MCF 10A (cell line): ENCODE measurements around the gene MTOR. TPM values are rescaled to one million over a fixed set of nuclear protein-coding genes. Genes with fewer than 3 reads are reported as not detected.
"Not testable (repeated sequence)": the region's sequence is repeated elsewhere in the genome, so short reads cannot be mapped to it uniquely, and the experiment has no call there.

ENCODE experiments used
- BruUV-seq: library from RNA; stranded (reverse); fragments of 400-500 nt; replicated peaks from 2 replicates; lab custom pipeline; 2021; lab: Mats Ljungman, UMichigan
- CTCF ChIA-PET: fragments of 300-600 bp; sonication (Branson Sonifier 250); formaldehyde crosslinking; extraction: SDS; loops from one replicate; lab custom pipeline; 2021; ENCODE audit warnings: antibody characterized with exemption, inconsistent platforms; lab: Yijun Ruan, JAX
- POLR2A ChIA-PET: fragments of 300-600, 350-650 bp; sonication (Branson Sonifier 250); formaldehyde crosslinking; extraction: SDS; loops from one replicate; lab custom pipeline; 2020; ENCODE audit warnings: antibody characterized with exemption, inconsistent platforms; lab: Yijun Ruan, JAX
- DNase-seq: peaks from one replicate; pipeline ENCODE4 v3.0.0-alpha.2; 2018; ENCODE audit not compliant: unreplicated experiment
- H3K27ac Mint-ChIP-seq: one replicate; pipeline ENCODE4 v1.8.0; 2022; ENCODE audit warnings: mild to moderate bottlenecking, low read depth, mixed read lengths; ENCODE audit not compliant: unreplicated experiment
- H3K27me3 Mint-ChIP-seq: one replicate; pipeline ENCODE4 v1.8.0; 2022; ENCODE audit warnings: mixed read lengths; ENCODE audit not compliant: insufficient read depth, unreplicated experiment
- H3K36me3 Mint-ChIP-seq: one replicate; pipeline ENCODE4 v1.8.0; 2022; ENCODE audit warnings: mild to moderate bottlenecking, moderate library complexity, mixed read lengths; ENCODE audit not compliant: insufficient read depth, unreplicated experiment
- H3K4me1 Mint-ChIP-seq: one replicate; pipeline ENCODE4 v1.8.0; 2022; ENCODE audit warnings: mixed read lengths; ENCODE audit not compliant: insufficient read depth, unreplicated experiment
- H3K4me3 Mint-ChIP-seq: one replicate; pipeline ENCODE4 v1.8.0; 2022; ENCODE audit warnings: mild to moderate bottlenecking, moderate library complexity, mixed read lengths; ENCODE audit not compliant: unreplicated experiment
- H3K9me3 Mint-ChIP-seq: one replicate; pipeline ENCODE4 v1.8.0; 2022; ENCODE audit warnings: mixed read lengths; ENCODE audit not compliant: unreplicated experiment
- intact Hi-C: fragments of 100-400 bp; cut with micrococcal nuclease; formaldehyde crosslinking; loops from 2 replicates; pipeline ENCODE4 v1.14.1; 2022
- total RNA-seq: library from RNA; stranded (reverse); gene quantifications from 2 replicates; pipeline ENCODE4 v1.2.3, GENCODE V29; 2022
- TF ChIP-seq, protein P1 (sequence below): fragments of 200-600 bp; IDR thresholded peaks from one replicate; pipeline ENCODE4 v1.8.0; 2022; ENCODE audit warnings: antibody characterized with exemption, mild to moderate bottlenecking; ENCODE audit not compliant: unreplicated experiment

MTOR gene
- total RNA-seq, 1 experiment from 2014 or later, result 45.9 TPM

DNA sequence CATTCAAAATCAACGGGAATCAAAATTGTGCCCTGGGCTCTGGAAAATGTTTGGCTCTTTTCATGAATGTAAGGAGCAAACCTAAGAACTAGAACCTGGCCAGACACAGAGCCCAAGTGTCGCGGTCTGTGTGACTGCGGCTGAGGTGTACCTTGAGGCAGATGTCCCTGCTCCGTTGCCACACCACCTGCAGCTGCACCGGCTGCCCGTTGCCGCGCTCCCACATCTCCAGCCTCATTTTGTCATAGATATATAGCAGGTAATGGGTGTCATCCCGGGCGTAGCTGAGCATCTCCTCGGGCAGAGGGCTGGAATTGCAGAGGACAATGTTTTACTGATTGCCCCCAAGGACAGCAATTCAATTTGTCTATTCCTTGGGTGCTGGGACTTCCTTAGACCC lies 181.4 kb downstream of the MTOR start:
- POLR2A ChIA-PET, result no interaction called here
- Mint-ChIP-seq H3K27me3 (no peaks in the 10 kb centered on the region), H3K4me3 (no peak overlapping the region), H3K27ac (no peak overlapping the region), H3K4me1 (no peaks in the 10 kb centered on the region), H3K36me3 (peaks cover 66% of the 10 kb centered on the region), H3K9me3 (no peaks in the 10 kb centered on the region)
- CTCF ChIA-PET, result interaction anchor here (0.6 to 1.8 kb wide), 4 partner anchors 44 to 181 kb away, joined by 3 to 10 read pairs (median 3); no protein-coding TSS in a partner anchor
- intact Hi-C loops, result no loop called here
- no peak for DNase-seq
- TF ChIP-seq, protein P1, sequence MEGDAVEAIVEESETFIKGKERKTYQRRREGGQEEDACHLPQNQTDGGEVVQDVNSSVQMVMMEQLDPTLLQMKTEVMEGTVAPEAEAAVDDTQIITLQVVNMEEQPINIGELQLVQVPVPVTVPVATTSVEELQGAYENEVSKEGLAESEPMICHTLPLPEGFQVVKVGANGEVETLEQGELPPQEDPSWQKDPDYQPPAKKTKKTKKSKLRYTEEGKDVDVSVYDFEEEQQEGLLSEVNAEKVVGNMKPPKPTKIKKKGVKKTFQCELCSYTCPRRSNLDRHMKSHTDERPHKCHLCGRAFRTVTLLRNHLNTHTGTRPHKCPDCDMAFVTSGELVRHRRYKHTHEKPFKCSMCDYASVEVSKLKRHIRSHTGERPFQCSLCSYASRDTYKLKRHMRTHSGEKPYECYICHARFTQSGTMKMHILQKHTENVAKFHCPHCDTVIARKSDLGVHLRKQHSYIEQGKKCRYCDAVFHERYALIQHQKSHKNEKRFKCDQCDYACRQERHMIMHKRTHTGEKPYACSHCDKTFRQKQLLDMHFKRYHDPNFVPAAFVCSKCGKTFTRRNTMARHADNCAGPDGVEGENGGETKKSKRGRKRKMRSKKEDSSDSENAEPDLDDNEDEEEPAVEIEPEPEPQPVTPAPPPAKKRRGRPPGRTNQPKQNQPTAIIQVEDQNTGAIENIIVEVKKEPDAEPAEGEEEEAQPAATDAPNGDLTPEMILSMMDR, result no peak
- BruUV-seq, result no TSS peak

DNA sequence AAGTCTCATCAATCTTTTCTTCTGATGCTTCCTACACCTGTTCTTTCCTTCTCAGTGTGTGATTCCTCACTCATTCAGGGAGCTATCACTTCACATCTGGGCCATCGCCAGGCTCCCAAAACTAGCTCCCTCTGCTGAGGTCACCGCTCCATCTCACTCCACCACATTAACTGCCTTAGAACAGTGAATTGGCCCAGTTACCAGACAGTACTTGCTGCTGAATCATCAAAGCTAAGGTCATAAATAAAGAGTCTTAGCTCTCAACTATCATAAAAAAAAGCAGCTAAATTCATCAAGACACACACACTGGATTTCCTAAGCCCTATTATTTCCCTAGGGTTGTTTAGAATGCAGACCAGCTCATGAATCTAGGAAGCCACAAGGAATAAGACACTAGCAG lies 183.7 kb downstream of the MTOR start:
- no peaks in the 10 kb centered on the region for H3K4me1 Mint-ChIP-seq
- TF ChIP-seq, protein P1, result no peak
- no peaks in the 10 kb centered on the region for H3K9me3 Mint-ChIP-seq
- CTCF ChIA-PET, result interaction anchor here (0.6 to 1.6 kb wide), 4 partner anchors 13 to 549 kb away, joined by 3 to 6 read pairs (median 3); no protein-coding TSS in a partner anchor
- H3K27ac Mint-ChIP-seq, result no peak overlapping the region
- DNase-seq, result no peak
- peaks cover 79% of the 10 kb centered on the region for H3K36me3 Mint-ChIP-seq
- H3K4me3 Mint-ChIP-seq, result no peak overlapping the region
- POLR2A ChIA-PET, result interaction anchor here (0.7 to 3.8 kb wide), 3 partner anchors 9 to 20 kb away, joined by 3 to 19 read pairs (median 3); partner anchors contain the start of genes EXOSC10 and SRM
- no peaks in the 10 kb centered on the region for H3K27me3 Mint-ChIP-seq
- BruUV-seq, result no TSS peak
- intact Hi-C loops, result no loop called here

DNA sequence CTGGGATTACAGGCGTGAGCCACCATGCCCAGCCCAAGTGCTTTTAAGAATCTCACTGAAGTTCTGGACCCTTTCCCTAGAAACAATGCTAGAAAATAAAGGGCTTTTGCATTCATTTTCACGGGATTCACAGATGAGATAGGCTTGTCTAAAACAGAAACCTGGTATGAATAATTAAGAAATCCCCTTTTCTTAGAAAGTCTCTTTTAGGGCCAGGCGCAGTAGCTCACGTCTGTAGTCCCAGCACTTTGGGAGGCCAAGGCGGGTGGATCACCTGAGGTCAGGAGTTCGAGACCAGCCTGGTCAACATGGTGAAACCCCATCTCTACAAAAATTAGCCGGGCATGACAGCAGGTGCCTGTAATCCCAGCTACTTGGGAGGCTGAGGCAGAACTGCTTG lies 189.0 kb downstream of the MTOR start:
- BruUV-seq, H3K27me3 Mint-ChIP-seq, H3K4me3 Mint-ChIP-seq, H3K9me3 Mint-ChIP-seq, H3K4me1 Mint-ChIP-seq, intact Hi-C loops, H3K27ac Mint-ChIP-seq, DNase-seq: not testable (repeated sequence)
- CTCF ChIA-PET, result interaction anchor here (2.1 kb wide), 1 partner anchor 35 kb away, joined by 5 read pairs; no protein-coding TSS in a partner anchor
- H3K36me3 Mint-ChIP-seq, result peaks cover 92% of the 10 kb centered on the region
- POLR2A ChIA-PET, result interaction anchor here (0.9 to 1.0 kb wide), 2 partner anchors 14 to 26 kb away, joined by 3 to 8 read pairs; partner anchors contain the start of gene EXOSC10

DNA sequence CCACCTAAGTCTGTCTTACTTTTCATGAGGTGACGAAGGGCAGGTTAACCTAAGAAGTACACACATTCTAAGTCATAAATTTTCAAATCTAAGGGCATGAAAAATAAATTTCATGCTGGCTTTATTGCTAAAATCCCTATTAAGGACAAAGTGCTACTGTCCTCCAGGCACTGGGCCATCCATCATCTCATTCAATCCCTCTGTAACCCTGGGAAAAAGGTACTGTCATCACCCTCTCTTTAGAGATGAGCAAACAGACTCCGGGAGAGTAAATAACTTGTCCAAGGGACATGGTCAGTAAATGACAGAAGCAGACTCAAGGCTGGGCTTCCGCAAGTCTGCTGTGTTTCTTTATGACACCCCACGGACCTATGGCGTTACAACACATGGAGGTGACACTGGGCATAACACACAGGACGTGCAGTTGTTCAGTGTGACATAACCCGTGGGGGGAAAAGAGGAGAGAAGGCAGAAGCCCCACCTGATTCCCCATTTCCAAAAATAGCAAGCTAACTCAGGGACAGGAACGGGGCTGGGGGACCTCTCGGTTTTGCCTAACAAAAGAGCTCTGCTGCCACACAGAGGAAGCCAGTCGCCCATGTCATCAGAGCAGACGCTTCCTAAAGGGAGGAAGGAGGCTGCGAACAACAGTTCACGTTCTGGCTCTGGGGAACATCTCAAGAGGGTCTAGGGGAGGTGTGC lies 190.0 kb downstream of the MTOR start:
- POLR2A ChIA-PET, result interaction anchor here (0.9 to 1.0 kb wide), 2 partner anchors 15 to 27 kb away, joined by 3 to 8 read pairs; partner anchors contain the start of gene EXOSC10
- H3K4me3 Mint-ChIP-seq, result no peak overlapping the region
- DNase-seq, result no peak
- intact Hi-C loops, result no loop called here
- no peak overlapping the region for H3K27ac Mint-ChIP-seq
- TF ChIP-seq, protein P1, result no peak
- H3K4me1 Mint-ChIP-seq, result no peaks in the 10 kb centered on the region
- H3K9me3 Mint-ChIP-seq, result no peaks in the 10 kb centered on the region
- no peaks in the 10 kb centered on the region for H3K27me3 Mint-ChIP-seq
- H3K36me3 Mint-ChIP-seq, result peaks cover 92% of the 10 kb centered on the region
- BruUV-seq, result no TSS peak
- CTCF ChIA-PET, result interaction anchor here (0.7 to 2.1 kb wide), 2 partner anchors 11 to 34 kb away, joined by 3 to 5 read pairs; no protein-coding TSS in a partner anchor
